K562 (cell line): Measurements from ENCODE around the gene DLX3. TPM values are rescaled to one million over a fixed set of nuclear protein-coding genes. Genes with fewer than 3 reads are reported as not detected.

ENCODE experiments used
- ATAC-seq: fragments of 200-7000 bp; cut with Tn5 transposase; 3 replicates; pipeline ENCODE4 v1.9.1; 2020; ENCODE audit warnings: moderate library complexity
- BruUV-seq: library from RNA; stranded (reverse); fragments of 400-500 nt; replicated peaks from 2 replicates; lab custom pipeline; 2021; lab: Mats Ljungman, UMichigan
- CTCF ChIA-PET: fragments of 300-600 bp; formaldehyde crosslinking; extraction: SDS; loops from one replicate; lab custom pipeline; 2021; ENCODE audit warnings: low intra/inter-chr PET ratio; lab: Yijun Ruan, JAX
- POLR2A ChIA-PET: fragments of 300-600, 350-650 bp; sonication (Branson Sonifier 250); formaldehyde crosslinking; extraction: SDS; loops from one replicate; lab custom pipeline; 2021; ENCODE audit warnings: antibody characterized with exemption, inconsistent platforms; lab: Yijun Ruan, JAX
- DNase-seq, 4 experiments: peaks; one replicate each; pipeline versions ENCODE4 v3.0.0 to v3.0.0-alpha.2; 2011 to 2018; ENCODE audit warnings: low spot score in 3 of 4, mixed read lengths in 3 of 4; ENCODE audit errors: extremely low read depth in 1 of 4
- FAIRE-seq: peaks from 2 replicates; lab custom pipeline; 2011; peaks lifted over from hg19 to GRCh38; lab: Jason Lieb, UNC
- H2AFZ ChIP-seq: 2 replicates; pipeline ENCODE4 v1.6.0; 2011; ENCODE audit warnings: low read depth, low read length, control low read depth, inconsistent platforms
- H3K27ac ChIP-seq: fragments of 200-600 bp; 3 replicates; pipeline ENCODE4 v1.8.0; 2011; ENCODE audit warnings: low read depth, mild to moderate bottlenecking, control low read depth, inconsistent platforms, low read length, moderate library complexity, mixed read lengths; ENCODE audit errors: extremely low read depth
- H3K27me3 ChIP-seq, 2 experiments: fragments of 300-600 bp in 1 of 2; 2 replicates in 1 of 2; 3 replicates in 1 of 2; pipeline versions ENCODE4 v1.6.0 to v1.8.0; 2011; ENCODE audit warnings: inconsistent platforms in 2 of 2, low read length in 2 of 2, mild to moderate bottlenecking in 1 of 2, mixed read lengths in 1 of 2, moderate library complexity in 1 of 2; ENCODE audit not compliant: control insufficient read depth in 2 of 2, insufficient read depth in 2 of 2
- H3K36me3 ChIP-seq: fragments of 300-600 bp; 3 replicates; pipeline ENCODE4 v1.8.0; 2011; ENCODE audit warnings: mild to moderate bottlenecking, low read length, inconsistent platforms; ENCODE audit not compliant: control insufficient read depth, insufficient read depth
- H3K4me1 ChIP-seq, 2 experiments: fragments of 200-600 bp in 1 of 2; replicated peaks in 1 of 2; 2 replicates in 1 of 2; 3 replicates in 1 of 2; pipeline versions ENCODE4 v1.5.1 to v1.8.0; 2011; ENCODE audit warnings: inconsistent platforms in 2 of 2, low read length in 2 of 2, mild to moderate bottlenecking in 1 of 2, mixed read lengths in 1 of 2, moderate library complexity in 1 of 2; ENCODE audit not compliant: control insufficient read depth in 2 of 2, insufficient read depth in 2 of 2
- H3K4me2 ChIP-seq: 2 replicates; pipeline ENCODE4 v1.6.1; 2011; ENCODE audit warnings: low read length, control low read depth, inconsistent platforms, mixed read lengths; ENCODE audit not compliant: insufficient read depth
- H3K4me3 ChIP-seq: fragments of 200-600 bp; sonication (generic), shearing (Covaris generic); 2 replicates; pipeline ENCODE4 v1.5.1; 2016; ENCODE audit warnings: control low read depth, inconsistent platforms
- H3K79me2 ChIP-seq: fragments of 200-600 bp; 3 replicates; pipeline ENCODE4 v1.8.0; 2011; ENCODE audit warnings: low read length, inconsistent platforms; ENCODE audit not compliant: control insufficient read depth, insufficient read depth
- H3K9ac ChIP-seq, 2 experiments: 2 replicates each; pipeline versions ENCODE4 v1.6.0 to v1.6.1; 2011; ENCODE audit warnings: low read depth in 2 of 2, low read length in 2 of 2, control low read depth in 1 of 2, inconsistent platforms in 1 of 2, mild to moderate bottlenecking in 1 of 2, mixed read lengths in 1 of 2; ENCODE audit not compliant: insufficient read depth in 1 of 2
- H3K9me1 ChIP-seq: one replicate; pipeline ENCODE4 v1.6.0; 2011; ENCODE audit warnings: inconsistent platforms, mild to moderate bottlenecking, low read length, moderate library complexity; ENCODE audit not compliant: control insufficient read depth, insufficient read depth
- H3K9me3 ChIP-seq: replicated peaks from 2 replicates; pipeline ENCODE4 v1.5.1; 2011; ENCODE audit warnings: low read depth, low read length, inconsistent platforms; ENCODE audit not compliant: control insufficient read depth, insufficient read depth
- H4K20me1 ChIP-seq: replicated peaks from 2 replicates; pipeline ENCODE4 v1.6.1; 2011; ENCODE audit warnings: low read length, inconsistent platforms, mixed read lengths; ENCODE audit not compliant: control insufficient read depth, insufficient read depth
- CEBPB ChIP-seq: fragments of 450-650 bp; IDR thresholded peaks from 2 replicates; pipeline ENCODE4 v1.6.1; 2016; ENCODE audit warnings: missing genetic modification characterization, missing compliant biosample characterization
- ETV5 ChIP-seq: sonication (generic); formaldehyde crosslinking; IDR thresholded peaks from 2 replicates; pipeline ENCODE4 v1.4.0; 2020; ENCODE audit warnings: low read depth, mild to moderate bottlenecking, missing genetic modification reagents
- FOXJ3 ChIP-seq: sonication (generic); formaldehyde crosslinking; IDR thresholded peaks from 2 replicates; pipeline ENCODE4 v1.4.0; 2020; ENCODE audit warnings: mild to moderate bottlenecking, missing genetic modification reagents
- HBP1 ChIP-seq: fragments of 450-650 bp; formaldehyde crosslinking; IDR thresholded peaks from 2 replicates; pipeline ENCODE4 v1.4.0; 2022; ENCODE audit warnings: missing genetic modification characterization
- MTA3 ChIP-seq: fragments of 450-650 bp; formaldehyde crosslinking; IDR thresholded peaks from 2 replicates; pipeline ENCODE4 v1.6.1; 2017; ENCODE audit warnings: mild to moderate bottlenecking, borderline replicate concordance
- SMARCE1 ChIP-seq: fragments of 450-650 bp; IDR thresholded peaks from 2 replicates; pipeline ENCODE4 v1.7.1; 2016; ENCODE audit warnings: mild to moderate bottlenecking
- SP1 ChIP-seq: sonication (generic); formaldehyde crosslinking; IDR thresholded peaks from 2 replicates; pipeline ENCODE4 v1.8.1; 2022; ENCODE audit warnings: mild to moderate bottlenecking, missing genetic modification reagents
- WGBS: fragments of 100-300 bp; shearing (Covaris generic); methylation state at CpG from one replicate; pipeline ENCODE4 v1.1.6; 2016; ENCODE audit warnings: low coverage, mixed read lengths; ENCODE audit not compliant: insufficient coverage; ENCODE audit errors: missing lambda C conversion rate; 5-methylcytosine and 5-hydroxymethylcytosine counted together
- in situ Hi-C: fragments of 300-500 bp; cut with MboI; formaldehyde crosslinking; loops from 4 replicates; pipeline ENCODE4 v1.15.0; 2018; ENCODE audit warnings: inconsistent platforms, mixed read lengths
- intact Hi-C: fragments of 100-400 bp; cut with micrococcal nuclease; formaldehyde crosslinking; loops from 2 replicates; pipeline ENCODE4 v1.14.2; 2022
- polyA plus RNA-seq, 8 experiments: library from polyadenylated mRNA; depleted of rRNA in 4 of 8; stranded (reverse) in 5 of 8; unstranded in 3 of 8; fragments of >200 nt; fragmentation: Nextera tagmentation in 2 of 8; fragmentation: Illumina TruSeq in 1 of 8; extraction: Ambion mirVana in 2 of 8; extraction: Trizol in 1 of 8; gene quantifications; 2 replicates each; pipeline versions ENCODE4 v1.2.1 to v1.2.3, GENCODE V29; 2011 to 2014; ENCODE audit warnings: inconsistent platforms in 1 of 8, missing spikeins in 1 of 8
- total RNA-seq, 7 experiments: library from RNA; depleted of rRNA in 6 of 7; stranded (reverse); fragments of >200 nt in 6 of 7; fragmentation: Illumina TruSeq in 2 of 7; extraction: Trizol in 2 of 7; gene quantifications; 2 replicates each; pipeline versions ENCODE4 v1.2.1 to v1.2.3, GENCODE V29; 2011 to 2021; ENCODE audit warnings: low replicate concordance in 1 of 7

Gene DLX3
- total and polyA plus RNA-seq, 9 of the 15 experiments (the other 6 are each of a cell fraction or from before 2014, with no cell fraction given): not detected

- Histone ChIP-seq H3K4me3 (no peak overlapping the region), H4K20me1 (no peaks in the 10 kb centered on the region; the same call in 1 of the 2 replicates), H3K27ac (no peak overlapping the region), H2AFZ (no peak overlapping the region), H3K9me1 (no peaks in the 10 kb centered on the region), H3K36me3 (no peaks in the 10 kb centered on the region), H3K27me3 (peaks cover 4 to 38% of the 10 kb centered on the region in 2 experiments; a peak in 3 of 5 replicates), H3K9me3 (no peaks in the 10 kb centered on the region), H3K79me2 (no peaks in the 10 kb centered on the region), H3K9ac (no peak overlapping the region), H3K4me1 (no peaks in the 10 kb centered on the region), H3K4me2 (no peak overlapping the region)
- TF ChIP-seq CEBPB: peak; percentile 42
- TF ChIP-seq MTA3: no peak
- TF ChIP-seq ETV5 (CRISPR knock-in tag): no peak
- no peak for TF ChIP-seq SP1 (CRISPR knock-in tag)
- TF ChIP-seq FOXJ3 (CRISPR knock-in tag): no peak
- TF ChIP-seq HBP1 (CRISPR knock-in tag): no peak
- TF ChIP-seq SMARCE1: no peak
- CTCF ChIA-PET: no interaction called here
- POLR2A ChIA-PET: interaction anchor here (0.6 kb wide), 2 partner anchors 63 to 97 kb away, joined by 3 read pairs; no protein-coding TSS in a partner anchor
- peak in 2 of 4 experiments; percentile 3 for DNase-seq
- BruUV-seq: no TSS peak
- in situ Hi-C loops (no loop called here), intact Hi-C loops (no loop called here)
- FAIRE-seq: no peak
- ATAC-seq: peak; percentile 56
- WGBS: 0% methylated on average over 5 of the region's 5 CpGs
Observed at GRCh38 chr17:50035421-50035879, 40.4 kb upstream of the DLX3 start.
